ENCODE measurements around the gene AGPAT3.

The AGPAT3 gene

GRCh38 chr21:43943512-43944077, 78.6 kb downstream of the AGPAT3 start:
- H3K36me3 ChIP-seq: no peaks in the 10 kb centered on the region
- H3K27ac ChIP-seq: no peak overlapping the region
- H3K4me3 ChIP-seq (ENCODE audit: low read depth in 1 of 2, low read length in 1 of 2): no peak overlapping the region
- no peaks in the 10 kb centered on the region for H3K9me3 ChIP-seq
- no peaks in the 10 kb centered on the region for H3K27me3 ChIP-seq
- H3K4me1 ChIP-seq (ENCODE audit: control insufficient read depth in 1 of 2, insufficient read depth in 1 of 2, low read depth in 1 of 2, low read length in 1 of 2): peaks cover 7% of the 10 kb centered on the region in 2 experiments
- TF ChIP-seq CTCF (IDR thresholded peaks at IDR 0.05): no peak

GRCh38 chr21:43944078-43944633, 79.1 kb downstream of the AGPAT3 start:
- Histone ChIP-seq H3K36me3 (no peaks in the 10 kb centered on the region), H3K4me1 (ENCODE audit: control insufficient read depth in 1 of 2, insufficient read depth in 1 of 2, low read depth in 1 of 2, low read length in 1 of 2) (peaks cover 2% of the 10 kb centered on the region in 2 experiments), H3K9me3 (no peaks in the 10 kb centered on the region), H3K27ac (no peak overlapping the region), H3K27me3 (no peaks in the 10 kb centered on the region), H3K4me3 (ENCODE audit: low read depth in 1 of 2, low read length in 1 of 2) (no peak overlapping the region)
- no peak for TF ChIP-seq CTCF (IDR thresholded peaks at IDR 0.05)

- Histone ChIP-seq H3K27ac (no peak overlapping the region), H3K9me3 (no peaks in the 10 kb centered on the region), H3K36me3 (no peaks in the 10 kb centered on the region), H3K27me3 (no peaks in the 10 kb centered on the region), H3K4me1 (ENCODE audit: control insufficient read depth in 1 of 2, insufficient read depth in 1 of 2, low read depth in 1 of 2, low read length in 1 of 2) (no peaks in the 10 kb centered on the region), H3K4me3 (ENCODE audit: low read depth in 1 of 2, low read length in 1 of 2) (no peak overlapping the region)
- no peak for TF ChIP-seq CTCF (IDR thresholded peaks at IDR 0.05)
Measured at GRCh38 chr21:43944757-43945156, 79.7 kb downstream of the AGPAT3 start.

DNA sequence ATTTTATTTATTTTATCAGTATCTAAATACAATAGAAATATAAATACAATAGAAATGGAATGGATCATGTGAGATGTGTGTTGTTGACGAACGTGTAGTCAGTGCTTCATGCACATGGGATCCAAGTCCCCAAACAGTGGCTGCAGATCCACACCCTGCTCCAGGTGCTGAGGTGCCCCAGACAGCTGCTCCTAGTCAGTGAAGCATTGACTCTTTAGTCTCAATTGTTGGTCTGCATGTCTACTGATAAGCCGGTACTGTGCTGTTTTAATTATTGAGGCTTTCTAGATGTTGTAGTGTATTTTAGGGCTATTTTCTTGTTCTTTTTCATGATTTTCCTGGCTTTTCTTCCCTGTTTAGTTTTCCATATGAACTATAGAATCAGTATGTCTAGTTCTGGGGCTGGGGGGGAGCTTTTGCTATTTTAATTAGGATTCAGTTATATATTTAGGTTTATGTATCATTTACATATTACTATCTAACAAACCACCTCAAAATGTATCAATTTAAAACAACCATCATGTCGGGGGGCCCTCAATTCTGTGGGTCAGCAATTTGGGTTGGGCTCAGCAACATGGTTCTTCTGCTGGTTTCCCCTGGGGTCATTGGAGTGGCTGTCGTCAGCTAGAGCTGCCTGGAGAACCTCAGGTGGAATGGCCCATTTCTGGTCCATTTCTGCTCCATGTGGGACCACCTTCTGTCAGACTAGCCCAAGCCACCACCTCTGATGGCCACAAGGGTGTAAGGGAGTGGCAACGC, 83.9 kb downstream of the AGPAT3 start:
- Histone ChIP-seq H3K4me3 (ENCODE audit: low read depth in 1 of 2, low read length in 1 of 2) (no peak overlapping the region), H3K4me1 (ENCODE audit: control insufficient read depth in 1 of 2, insufficient read depth in 1 of 2, low read depth in 1 of 2, low read length in 1 of 2) (no peaks in the 10 kb centered on the region), H3K27me3 (no peaks in the 10 kb centered on the region), H3K36me3 (no peaks in the 10 kb centered on the region), H3K27ac (no peak overlapping the region), H3K9me3 (no peaks in the 10 kb centered on the region)
- no peak for TF ChIP-seq CTCF (IDR thresholded peaks at IDR 0.05)

DNA sequence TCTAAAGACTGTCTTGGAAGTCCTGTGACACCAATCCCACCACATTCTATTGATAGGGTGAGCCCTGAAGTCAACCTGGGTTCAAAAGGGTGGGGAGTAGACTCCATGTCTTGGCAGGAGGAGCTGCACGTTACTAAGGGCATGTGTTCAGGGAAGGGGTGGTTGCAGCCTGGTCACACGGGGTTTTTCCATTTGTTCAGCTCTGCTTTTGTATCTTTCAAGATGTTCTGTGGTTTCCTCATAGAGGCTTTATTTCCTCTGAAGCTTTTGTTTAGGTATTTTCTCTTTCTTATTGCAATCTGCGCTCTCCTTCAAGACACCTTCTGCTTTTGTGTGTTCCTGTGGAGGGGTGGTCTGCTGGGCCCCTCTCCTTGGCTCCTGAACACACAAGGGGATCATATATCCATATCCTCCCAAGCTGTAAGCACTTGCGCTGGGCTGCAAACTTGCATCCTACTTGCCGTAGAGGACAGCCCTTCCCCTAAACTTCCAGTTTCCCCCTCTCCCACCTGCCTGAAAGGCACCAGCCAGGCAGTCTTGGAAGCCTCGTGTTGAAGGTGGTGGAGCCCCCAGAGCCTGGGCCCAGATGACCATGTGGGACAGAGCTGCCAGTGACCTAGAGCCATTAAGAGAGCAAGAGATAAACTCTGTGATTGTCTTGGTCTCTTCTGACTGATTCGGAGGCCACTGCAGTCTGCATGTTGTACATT, 84.6 kb downstream of the AGPAT3 start:
- H3K4me3 ChIP-seq (ENCODE audit: low read depth in 1 of 2, low read length in 1 of 2): no peak overlapping the region
- H3K4me1 ChIP-seq (ENCODE audit: control insufficient read depth in 1 of 2, insufficient read depth in 1 of 2, low read depth in 1 of 2, low read length in 1 of 2): no peaks in the 10 kb centered on the region
- no peak overlapping the region for H3K27ac ChIP-seq
- no peaks in the 10 kb centered on the region for H3K27me3 ChIP-seq
- no peak for TF ChIP-seq CTCF (IDR thresholded peaks at IDR 0.05)
- no peaks in the 10 kb centered on the region for H3K9me3 ChIP-seq
- no peaks in the 10 kb centered on the region for H3K36me3 ChIP-seq

All from neutrophil (primary cell).